Measurements from ENCODE around the gene CORO2B. TPM values are rescaled to one million over a fixed set of nuclear protein-coding genes. Genes with fewer than 3 reads are reported as not detected.

CORO2B gene
- total RNA-seq, 1 experiment from 2014 or later, result 3.8 TPM

- CTCF ChIA-PET, result no interaction called here
- H3K4me3 ChIP-seq (ENCODE audit: low read depth, low read length, poor library complexity, severe bottlenecking), result no peak overlapping the region
- TF ChIP-seq EZH2 (IDR thresholded peaks at IDR 0.05; ENCODE audit: borderline replicate concordance, low read depth, low read length, poor library complexity, severe bottlenecking) (no peak), CTCF (conservative IDR thresholded peaks at IDR 0.05; ENCODE audit: low read depth, low read length) (no peak)
- H3K4me1 ChIP-seq (ENCODE audit: insufficient read depth, low read length, poor library complexity, severe bottlenecking), result no peaks in the 10 kb centered on the region
- POLR2A ChIA-PET (ENCODE audit: low non-redundant PET), result no interaction called here
- DNase-seq (ENCODE audit: low spot score), result no peak
- no peaks in the 10 kb centered on the region for H3K27me3 ChIP-seq (replicated peaks; ENCODE audit: insufficient read depth, low read depth, low read length, poor library complexity)
- intact Hi-C loops (cut with micrococcal nuclease; ENCODE audit: unreplicated experiment), result no loop called here
- H3K9me3 ChIP-seq (ENCODE audit: low read depth, low read length, poor library complexity, severe bottlenecking), result no peaks in the 10 kb centered on the region
- H3K27ac ChIP-seq (ENCODE audit: low read depth, low read length, poor library complexity, severe bottlenecking), result no peak overlapping the region
- H3K36me3 ChIP-seq (ENCODE audit: insufficient read depth, low read length, poor library complexity, severe bottlenecking), result no peaks in the 10 kb centered on the region
- no TSS peak for BruUV-seq (replicated peaks)
These were observed 15.2 kb downstream of the CORO2B start for GRCh38 chr15:68593828-68594532.

- H3K4me1 ChIP-seq (ENCODE audit: insufficient read depth, low read length, poor library complexity, severe bottlenecking), result peaks cover 6% of the 10 kb centered on the region
- no peaks in the 10 kb centered on the region for H3K27me3 ChIP-seq (replicated peaks; ENCODE audit: insufficient read depth, low read depth, low read length, poor library complexity)
- DNase-seq (ENCODE audit: low spot score), result no peak
- H3K36me3 ChIP-seq (ENCODE audit: insufficient read depth, low read length, poor library complexity, severe bottlenecking), result no peaks in the 10 kb centered on the region
- no peak for TF ChIP-seq CTCF (conservative IDR thresholded peaks at IDR 0.05; ENCODE audit: low read depth, low read length)
- TF ChIP-seq EZH2 (IDR thresholded peaks at IDR 0.05; ENCODE audit: borderline replicate concordance, low read depth, low read length, poor library complexity, severe bottlenecking), result no peak
- no peaks in the 10 kb centered on the region for H3K9me3 ChIP-seq (ENCODE audit: low read depth, low read length, poor library complexity, severe bottlenecking)
- H3K27ac ChIP-seq (ENCODE audit: low read depth, low read length, poor library complexity, severe bottlenecking), result no peak overlapping the region
- ChIA-PET POLR2A (ENCODE audit: low non-redundant PET) (no interaction called here), CTCF (no interaction called here)
- intact Hi-C loops (cut with micrococcal nuclease; ENCODE audit: unreplicated experiment), result no loop called here
- BruUV-seq (replicated peaks), result no TSS peak
- no peak overlapping the region for H3K4me3 ChIP-seq (ENCODE audit: low read depth, low read length, poor library complexity, severe bottlenecking)
These were observed 15.9 kb downstream of the CORO2B start for GRCh38 chr15:68594533-68595259.

GRCh38 chr15:68595260-68595564, 16.4 kb downstream of the CORO2B start:
- no peaks in the 10 kb centered on the region for H3K9me3 ChIP-seq (ENCODE audit: low read depth, low read length, poor library complexity, severe bottlenecking)
- TF ChIP-seq CTCF (conservative IDR thresholded peaks at IDR 0.05; ENCODE audit: low read depth, low read length) (no peak), EZH2 (IDR thresholded peaks at IDR 0.05; ENCODE audit: borderline replicate concordance, low read depth, low read length, poor library complexity, severe bottlenecking) (no peak)

More at GRCh38 chr15:68595260-68595564, 16.4 kb downstream of the CORO2B start:
- no peak for DNase-seq (ENCODE audit: low spot score)
- CTCF ChIA-PET, result no interaction called here
- H3K4me3 ChIP-seq (ENCODE audit: low read depth, low read length, poor library complexity, severe bottlenecking), result no peak overlapping the region
- intact Hi-C loops (cut with micrococcal nuclease; ENCODE audit: unreplicated experiment), result no loop called here
- H3K36me3 ChIP-seq (ENCODE audit: insufficient read depth, low read length, poor library complexity, severe bottlenecking), result no peaks in the 10 kb centered on the region
- H3K27me3 ChIP-seq (replicated peaks; ENCODE audit: insufficient read depth, low read depth, low read length, poor library complexity), result no peaks in the 10 kb centered on the region
- no TSS peak for BruUV-seq (replicated peaks)
- peaks cover 11% of the 10 kb centered on the region for H3K4me1 ChIP-seq (ENCODE audit: insufficient read depth, low read length, poor library complexity, severe bottlenecking)
- H3K27ac ChIP-seq (ENCODE audit: low read depth, low read length, poor library complexity, severe bottlenecking), result no peak overlapping the region
- POLR2A ChIA-PET (ENCODE audit: low non-redundant PET), result no interaction called here

All from A673 (cell line).